SIG-M5 (cell line): ENCODE data around the gene TCF12.

ENCODE experiments used
- DNase-seq: peaks from one replicate; lab custom pipeline; 2025; lab: John Stamatoyannopoulos, UW

TCF12 gene

DNA sequence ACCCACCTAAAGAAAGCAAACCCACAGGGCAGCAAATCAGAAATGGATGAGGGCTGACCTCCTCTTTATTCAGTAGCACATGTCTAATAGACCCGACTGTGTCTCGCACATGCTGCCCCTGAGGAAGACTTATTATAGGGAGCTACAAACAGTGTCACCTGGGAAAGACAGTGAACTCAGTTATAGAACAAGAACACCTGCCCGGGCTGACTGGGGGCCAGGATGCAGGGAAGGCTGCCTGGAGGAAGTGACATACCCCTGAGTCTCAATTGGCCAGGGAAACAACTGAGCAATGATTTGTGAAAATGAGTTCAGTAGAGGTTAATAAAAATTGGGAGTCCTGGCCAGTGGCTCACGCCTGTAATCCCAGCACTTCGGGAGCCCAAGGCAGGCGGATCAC, 379.2 kb downstream of the TCF12 start:
- DNase-seq: no peak

DNA sequence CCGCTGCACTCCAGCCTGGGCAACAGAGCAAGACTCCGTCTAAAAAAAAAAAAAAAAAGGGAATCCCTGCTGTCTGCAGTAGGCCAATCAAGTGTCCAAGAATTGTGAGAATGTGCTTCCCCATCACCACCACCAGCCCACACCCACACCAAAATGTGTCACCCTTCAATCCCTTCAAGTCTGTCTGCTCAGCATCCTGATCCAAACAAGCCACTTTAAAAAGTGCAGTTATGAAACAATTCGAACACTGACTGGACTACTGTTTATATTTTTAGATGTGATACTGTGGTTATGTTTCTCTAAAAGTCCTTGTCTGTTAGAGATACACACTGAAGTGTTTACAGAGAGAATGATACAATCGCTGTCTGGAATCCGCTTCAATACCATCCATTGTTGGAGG, 379.8 kb downstream of the TCF12 start:
- no peak for DNase-seq

DNA sequence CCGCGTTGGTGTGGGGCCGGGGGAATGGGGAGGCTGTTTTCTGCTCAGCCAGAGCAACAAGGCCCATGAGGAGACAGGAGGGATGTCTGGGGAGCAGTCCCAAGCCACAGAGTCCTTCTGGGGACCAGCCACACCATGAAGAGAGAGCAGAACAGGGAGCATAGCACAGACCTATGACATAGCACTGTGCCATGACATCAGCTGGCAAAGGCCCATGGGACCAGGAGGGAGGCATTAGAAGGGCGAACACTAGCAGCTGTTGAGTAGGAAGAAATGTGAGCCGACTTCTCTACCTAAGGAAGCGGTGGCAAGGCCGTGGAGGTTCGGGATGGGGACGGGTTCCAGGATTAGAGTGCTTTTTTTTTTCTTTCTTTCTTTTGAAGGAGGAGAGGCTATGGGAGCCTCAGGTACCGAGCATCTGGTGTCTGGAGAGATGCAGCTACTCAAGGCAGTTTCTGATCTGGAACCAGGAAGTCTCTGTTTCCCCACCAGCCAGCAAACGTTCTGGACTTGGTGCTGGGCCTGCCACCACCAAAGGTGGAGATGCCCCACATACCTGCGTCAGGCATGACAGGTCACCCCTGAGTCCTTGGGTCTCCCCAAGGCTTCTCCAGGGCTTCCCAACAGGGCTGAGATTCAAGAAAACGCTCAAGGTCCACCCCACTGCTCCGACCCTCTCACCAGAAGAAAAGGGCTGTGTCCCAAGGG, 380.6 kb downstream of the TCF12 start:
- DNase-seq: no peak

DNA sequence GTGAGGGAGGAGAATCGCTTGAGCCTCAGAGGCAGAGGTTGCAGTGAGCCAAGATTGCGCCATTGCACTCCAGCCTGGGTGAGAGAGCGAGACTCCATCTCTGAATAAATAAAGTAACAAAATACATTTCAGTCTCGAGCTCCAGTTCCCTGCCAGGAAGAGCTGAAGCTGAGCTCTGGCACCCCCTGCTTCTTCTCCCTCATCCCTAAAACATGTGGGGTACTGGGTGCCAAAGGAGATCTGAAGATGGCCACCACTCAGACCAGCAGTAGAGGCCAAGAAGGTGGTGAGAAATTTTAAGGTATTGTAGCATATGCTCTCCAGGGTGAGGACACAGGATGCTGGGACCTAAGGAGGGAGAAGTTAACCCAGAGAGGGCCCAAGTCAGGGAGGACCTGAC, 382.9 kb downstream of the TCF12 start:
- no peak for DNase-seq

DNA sequence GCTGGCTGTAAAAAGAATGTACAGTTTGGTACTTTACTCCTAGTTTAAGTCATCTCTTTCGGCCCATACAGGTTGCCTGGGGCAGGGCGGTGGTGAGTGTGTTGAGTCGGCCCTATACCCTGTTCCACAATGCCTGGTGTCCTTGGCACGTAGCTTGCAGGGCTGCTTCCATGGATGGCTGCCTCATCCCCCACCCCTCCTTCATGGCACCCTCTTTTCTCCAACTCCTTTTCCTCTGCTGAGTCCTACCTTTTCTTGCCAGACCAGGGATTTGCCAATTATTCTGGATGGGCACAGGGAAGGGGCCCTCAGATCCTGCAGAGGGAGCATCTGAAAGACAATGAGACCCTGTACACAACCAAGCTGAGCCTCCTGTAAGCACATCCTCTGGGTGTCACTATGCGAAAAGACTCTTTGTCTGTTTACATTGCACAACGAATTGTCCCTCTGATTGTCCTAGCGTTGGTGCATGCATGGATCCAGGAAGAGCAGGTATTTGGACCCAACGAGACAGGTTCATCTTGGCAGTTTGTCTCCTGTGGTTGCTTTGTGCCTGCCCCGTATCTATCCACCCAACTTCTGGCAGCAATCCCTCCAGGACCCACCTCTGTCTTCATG, 384.3 kb downstream of the TCF12 start:
- DNase-seq: no peak

DNA sequence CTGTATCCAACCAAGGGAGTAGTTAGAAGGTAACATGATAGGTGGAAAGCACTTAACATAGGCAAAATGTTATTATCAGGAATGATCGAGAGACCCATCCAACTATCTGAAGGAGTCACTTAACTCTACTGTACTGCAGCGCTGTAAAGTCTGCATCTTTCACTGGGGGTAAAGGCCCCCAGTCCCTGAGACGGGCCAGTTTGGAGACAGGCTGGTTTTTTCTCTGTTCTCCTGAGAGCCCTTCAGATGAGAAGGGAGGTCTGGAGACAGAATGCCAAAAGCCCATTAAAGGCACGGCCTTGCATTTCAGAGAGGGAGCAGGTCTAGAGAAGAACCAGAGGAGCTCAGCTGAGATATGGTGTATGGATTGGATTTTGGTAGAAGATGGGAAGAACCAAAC, 386.6 kb downstream of the TCF12 start:
- no peak for DNase-seq

DNA sequence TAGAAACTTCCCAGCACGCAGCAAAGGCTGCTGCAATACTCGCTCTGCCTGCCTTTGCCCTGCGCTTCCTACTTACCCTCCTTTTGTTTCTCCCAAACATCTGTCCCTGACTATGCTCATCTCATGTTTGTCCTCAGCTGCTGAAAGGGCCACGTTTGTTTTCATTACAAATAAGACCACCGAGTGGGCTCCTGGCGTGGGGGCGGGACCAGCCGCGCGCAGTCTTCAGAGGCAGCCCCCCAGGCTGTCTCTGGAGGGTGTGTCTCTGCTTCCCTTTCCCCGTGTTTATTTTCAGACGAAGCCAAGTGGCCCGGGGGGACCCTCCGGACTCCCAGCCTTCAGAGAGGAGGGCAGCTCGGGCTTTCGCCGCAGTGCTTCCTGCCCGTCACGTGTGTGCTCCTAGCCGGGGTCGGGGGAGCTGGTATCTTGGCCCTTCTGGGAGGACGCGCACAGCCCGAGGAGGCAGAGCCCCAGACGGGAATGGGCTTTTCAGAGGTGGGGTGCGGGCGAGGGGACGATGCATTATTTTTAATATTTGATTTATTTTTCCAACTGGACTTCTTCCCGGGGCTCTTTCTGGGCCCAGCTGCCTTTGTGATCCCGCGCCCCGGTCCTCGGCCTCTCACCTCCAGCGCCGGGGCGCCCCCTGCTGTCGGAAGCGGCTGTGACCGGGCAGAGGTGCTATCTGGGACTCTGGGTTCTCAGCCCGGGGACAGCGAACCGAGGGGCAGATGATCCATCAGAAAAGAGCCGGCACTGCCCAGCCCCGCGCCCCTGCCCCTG, 387.9 kb downstream of the TCF12 start:
- DNase-seq: no peak

DNA sequence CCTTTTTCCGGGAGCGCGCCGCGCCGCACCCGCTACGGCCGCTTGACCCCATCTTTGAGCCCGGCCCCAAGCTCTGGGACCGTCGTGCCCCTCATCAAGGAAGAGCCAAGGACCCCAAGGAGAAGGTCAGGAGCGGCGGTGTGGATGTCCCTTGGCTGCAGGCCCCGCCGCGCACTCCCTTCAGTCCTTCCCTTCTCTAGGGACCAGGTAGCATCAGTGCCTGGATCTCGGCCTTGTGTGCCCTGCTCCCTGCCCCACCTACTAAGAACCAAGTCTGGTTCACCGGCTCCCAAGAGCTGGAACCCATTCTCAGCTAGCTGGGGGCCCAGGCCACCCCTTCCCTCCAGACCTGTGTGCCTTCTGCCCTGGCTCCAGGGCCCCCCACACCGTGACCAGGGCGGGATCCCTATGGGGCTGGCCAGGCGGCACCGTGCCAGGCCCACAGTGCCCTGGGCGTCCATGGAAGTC, 388.5 kb downstream of the TCF12 start:
- DNase-seq: no peak

DNA sequence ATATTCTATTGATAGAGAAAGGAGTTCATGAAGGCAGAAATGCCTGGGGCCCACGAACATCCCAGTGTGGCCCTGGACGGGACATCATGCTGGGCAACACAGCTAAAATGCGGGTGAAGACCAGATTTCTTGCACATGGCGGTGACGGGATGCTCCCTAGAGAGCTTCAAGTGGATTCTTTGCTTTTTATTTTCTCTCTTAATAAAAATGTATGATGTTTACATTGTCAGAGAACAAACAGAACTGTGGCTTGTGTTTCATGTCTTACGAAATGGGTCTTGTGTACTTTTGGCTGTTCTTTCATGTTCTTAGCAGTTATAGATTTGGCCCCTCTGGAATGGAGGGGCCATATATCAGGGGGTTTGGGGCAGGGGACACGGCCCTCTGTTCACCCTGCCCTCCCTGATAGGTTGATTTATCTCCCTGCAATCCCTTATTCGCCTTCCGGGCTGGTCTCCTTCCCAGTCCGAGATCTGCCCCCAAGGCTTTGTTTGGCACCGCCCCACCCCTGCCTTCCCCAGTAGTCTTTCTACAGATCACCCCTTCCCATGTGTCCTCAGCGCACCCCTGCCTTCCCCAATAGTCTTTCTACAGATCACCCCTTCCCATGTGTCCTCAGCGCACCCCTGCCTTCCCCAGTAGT, 389.2 kb downstream of the TCF12 start:
- DNase-seq: no peak

DNA sequence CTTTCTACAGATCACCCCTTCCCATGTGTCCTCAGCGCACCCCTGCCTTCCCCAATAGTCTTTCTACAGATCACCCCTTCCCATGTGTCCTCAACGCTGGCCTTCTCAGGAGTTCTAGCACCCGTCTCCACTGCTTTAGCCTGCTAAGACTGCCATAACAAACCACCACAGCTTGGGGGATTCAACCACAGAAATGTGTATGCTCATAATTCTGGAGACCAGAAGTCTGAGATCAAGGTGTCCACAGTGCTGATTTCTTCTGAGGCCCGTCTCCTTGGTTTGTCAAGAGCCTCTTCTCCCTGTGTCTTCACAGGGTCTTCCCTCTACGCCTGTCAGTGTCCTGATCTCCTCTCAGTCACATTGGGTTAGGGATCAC, 389.7 kb downstream of the TCF12 start:
- DNase-seq: no peak

DNA sequence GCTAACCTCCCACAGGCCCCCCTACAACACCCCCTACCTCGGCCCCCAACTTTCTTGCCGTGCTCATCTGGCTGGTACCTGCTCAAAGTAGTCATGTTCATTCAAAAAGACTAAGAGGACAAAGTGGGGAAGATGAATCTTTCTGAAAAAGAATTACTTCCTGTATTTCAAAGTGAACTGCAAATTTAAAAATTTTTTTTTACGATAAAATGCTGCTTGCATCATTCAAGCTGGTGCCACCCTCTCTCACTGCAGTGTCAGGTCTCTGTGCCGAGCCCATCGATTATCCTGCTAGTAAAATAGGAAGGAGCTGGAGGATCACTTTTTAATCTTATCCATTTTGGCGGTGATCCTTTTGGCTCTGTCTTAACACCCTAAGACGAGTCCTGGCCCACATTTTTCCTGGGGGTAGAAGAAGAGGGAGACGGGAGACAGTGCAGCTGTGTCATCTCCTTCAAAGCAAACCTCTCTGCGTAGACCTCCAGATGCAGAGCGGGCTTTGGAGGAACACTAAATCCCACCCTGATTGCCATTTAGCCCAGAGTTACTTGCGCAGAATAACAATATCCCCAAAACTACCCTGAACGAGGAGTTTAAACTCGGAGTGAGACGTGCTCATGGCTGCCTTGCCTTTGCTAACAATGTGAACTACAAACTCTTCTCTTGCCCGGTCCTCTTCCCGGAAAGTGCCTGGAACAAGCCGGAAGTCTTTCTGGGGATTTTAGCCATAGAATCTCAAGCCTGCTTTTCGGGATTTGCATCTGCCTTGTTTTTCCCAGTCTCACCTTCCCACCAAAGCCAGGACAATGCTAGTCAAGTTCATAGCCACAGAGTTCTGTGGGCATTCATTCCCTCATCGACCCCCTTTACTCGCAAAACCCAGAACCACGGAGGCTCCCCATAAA, 391.7 kb downstream of the TCF12 start:
- DNase-seq: no peak

DNA sequence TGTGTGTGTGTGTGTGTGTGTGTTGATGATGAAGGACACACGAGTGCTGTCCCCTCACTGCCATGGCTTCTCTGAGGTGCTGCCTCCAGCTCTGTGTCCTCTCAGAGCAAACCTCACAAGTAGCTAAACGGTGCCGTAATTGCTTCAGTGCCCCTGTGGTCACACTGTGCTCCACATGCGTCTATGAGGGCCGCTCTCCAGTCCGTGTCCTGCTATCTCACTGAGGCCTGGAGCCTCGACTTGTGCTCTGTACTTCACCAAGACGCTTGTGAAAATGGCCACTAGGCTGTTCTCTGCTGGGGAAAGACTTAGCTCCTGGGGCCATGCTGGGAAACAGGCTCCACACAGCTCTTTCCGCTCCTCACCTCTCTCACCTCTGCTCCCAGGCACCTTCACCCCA, 392.4 kb downstream of the TCF12 start:
- no peak for DNase-seq

DNA sequence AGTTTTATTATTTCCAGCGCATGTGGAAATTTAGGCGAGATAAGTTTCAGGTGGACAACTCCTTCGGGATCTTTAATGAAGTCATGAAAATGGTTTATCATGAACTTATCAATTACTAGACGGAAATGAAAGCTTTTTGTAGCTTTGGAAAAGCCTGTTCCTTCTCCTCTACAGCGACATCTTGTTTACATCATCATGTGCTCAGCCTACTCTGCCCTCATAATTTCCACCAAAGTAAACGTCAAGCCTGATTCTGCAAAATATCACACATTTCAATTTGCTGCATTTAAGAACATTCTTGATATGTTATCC, 393.5 kb downstream of the TCF12 start:
- no peak for DNase-seq

DNA sequence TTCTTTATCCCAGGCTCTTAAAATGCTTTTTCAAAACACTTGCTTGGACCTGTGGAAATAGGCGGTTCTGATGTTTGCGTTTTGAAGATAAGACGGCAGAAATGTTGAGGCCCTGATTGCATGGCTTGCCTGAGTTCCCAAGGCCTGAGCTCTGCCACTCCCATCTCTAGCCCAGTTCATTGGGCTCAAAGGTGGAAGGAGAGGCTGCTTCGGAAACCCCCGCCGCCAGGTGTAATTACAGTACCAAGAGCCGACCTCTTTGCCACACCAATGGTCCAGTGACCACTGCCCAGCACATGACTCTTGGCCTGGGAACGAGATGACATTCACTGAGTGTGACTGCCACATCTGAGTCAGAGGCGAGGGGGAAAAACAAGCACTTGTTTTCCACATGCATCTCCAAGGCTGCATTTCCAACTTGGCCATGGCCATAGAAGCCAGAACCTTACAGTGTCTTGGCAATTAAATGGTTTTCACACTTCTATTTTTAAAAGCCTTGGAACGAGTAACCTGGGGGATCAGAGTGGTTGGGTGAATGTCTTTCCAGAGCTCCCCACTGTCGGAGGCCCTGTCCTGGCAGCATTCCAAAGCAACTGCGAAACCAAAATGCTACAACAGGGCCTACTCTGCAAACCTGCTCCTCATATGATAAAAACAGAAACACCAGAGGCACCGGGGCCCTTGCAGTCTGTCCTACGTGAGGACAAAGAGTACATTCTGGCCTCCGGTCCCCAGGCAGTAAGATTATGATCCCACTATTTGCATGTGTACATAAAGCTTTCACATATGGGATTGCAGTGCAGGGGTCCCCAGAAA, 394.1 kb downstream of the TCF12 start:
- no peak for DNase-seq

DNA sequence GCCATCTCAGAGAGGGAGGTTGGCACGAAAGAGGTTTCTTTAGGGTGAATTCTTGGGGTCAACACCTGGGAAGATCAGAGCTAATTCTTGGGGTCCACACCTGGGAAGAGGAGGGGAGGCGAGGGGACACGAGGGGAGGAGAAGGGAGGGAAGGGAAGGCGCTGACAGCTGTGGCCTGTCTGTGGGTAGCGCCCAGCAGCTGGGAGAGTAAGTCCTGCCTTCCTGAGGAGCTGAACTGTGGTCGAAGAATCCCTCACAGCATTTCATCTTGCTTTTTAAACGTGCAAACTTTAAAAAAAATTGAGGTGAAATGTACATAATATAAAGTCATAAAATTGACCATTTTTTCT, 394.7 kb downstream of the TCF12 start:
- DNase-seq: no peak

DNA sequence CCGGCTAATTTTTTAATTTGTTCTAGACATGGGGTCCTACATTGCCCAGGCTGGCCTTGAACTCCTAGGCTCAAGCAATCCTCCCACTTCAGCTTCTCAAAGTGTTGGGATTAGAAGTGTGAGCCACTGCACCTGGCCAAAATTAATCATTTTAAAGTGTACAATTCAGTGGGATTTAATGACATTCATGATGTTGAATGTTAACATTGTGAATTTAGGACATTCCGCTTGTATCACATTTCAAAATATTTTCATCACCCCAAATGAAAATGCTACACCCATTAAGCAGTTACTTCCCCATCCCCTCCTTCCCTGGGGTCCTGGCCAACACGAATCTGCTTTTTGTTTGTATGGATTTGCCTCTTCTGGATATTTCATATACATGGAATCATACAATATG, 395.8 kb downstream of the TCF12 start:
- DNase-seq: no peak

DNA sequence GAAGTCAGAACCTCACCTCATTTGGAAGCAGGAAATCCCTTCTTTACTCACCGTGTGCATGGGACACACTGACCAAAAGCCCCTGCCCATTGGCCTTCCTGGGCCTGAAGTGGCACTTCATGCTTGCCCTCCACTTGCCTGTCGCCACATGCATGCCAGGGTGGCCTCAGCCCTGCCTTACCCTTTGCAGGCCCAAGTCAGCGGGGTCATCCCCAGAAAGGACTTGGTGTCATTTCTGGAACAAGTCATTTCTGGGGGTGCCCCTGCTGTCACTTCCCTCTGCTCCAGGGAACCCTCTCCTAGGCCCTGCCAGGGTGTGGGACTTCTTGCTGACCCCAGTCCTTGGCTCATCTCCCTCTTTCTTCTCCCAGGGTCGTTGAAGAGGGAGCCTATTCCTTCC, 398.0 kb downstream of the TCF12 start:
- no peak for DNase-seq

DNA sequence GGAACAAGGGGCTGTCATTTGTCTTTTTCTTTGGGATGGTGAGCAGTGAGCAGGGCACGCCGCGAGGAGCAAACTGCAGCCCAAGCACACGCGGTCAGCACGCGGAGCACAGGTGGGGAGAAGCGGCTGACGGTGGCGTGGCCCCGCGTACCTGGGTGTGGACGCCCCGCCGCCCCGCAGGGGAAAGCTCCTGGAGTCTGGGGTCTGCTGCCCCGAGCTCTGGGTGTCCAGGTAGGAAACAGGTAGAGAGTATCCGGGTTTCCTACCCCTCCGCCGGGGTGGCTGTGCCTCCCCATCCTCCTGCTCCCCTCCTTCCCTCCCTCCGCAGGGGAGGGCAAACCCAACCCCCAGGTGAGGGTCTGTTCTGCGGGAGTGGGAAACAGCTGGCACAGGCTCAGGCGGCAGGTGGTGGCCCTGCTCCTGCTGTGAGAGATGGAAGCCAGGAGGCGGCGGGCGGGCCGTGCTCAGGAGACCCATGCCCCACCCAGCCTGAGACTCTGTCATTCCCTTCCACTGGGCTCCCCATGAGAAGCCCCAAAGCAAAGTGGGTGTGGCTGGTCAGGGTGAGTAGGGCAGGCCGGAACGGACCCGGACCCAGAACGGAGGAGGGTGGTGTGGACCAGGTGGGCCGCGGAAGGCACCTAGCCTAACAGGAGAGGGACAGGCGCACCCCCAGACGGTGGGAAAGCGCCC, 400.9 kb downstream of the TCF12 start:
- DNase-seq: no peak

DNA sequence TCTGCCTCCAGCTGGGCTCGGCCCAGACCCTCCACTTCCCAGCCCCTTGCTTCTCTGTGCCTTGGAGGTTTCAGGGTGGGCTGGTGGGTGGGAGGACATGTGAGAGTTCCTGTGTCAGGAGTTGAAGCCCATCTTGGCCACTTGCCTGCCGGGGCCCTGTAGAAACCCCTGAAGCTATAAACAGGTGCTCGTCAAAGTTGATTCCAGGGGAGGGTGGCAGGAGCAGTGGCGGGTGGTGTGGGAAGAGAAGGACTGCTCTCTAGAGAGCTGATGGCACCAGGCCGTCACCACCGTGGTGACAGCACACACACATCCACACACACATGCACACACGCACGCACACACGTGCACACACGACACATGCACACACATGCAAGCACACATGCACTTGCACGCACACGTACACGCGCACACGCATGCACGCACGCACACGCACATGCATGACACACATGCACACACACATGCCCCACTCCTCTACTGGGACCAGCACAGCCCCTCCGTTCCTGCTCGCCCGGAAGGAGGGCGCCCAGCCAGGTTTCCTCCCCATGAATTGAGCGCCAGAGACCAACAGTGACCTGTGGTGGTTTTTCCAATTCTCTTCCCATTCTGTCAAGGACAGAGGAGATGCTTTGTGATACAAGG, 401.6 kb downstream of the TCF12 start:
- DNase-seq: no peak

DNA sequence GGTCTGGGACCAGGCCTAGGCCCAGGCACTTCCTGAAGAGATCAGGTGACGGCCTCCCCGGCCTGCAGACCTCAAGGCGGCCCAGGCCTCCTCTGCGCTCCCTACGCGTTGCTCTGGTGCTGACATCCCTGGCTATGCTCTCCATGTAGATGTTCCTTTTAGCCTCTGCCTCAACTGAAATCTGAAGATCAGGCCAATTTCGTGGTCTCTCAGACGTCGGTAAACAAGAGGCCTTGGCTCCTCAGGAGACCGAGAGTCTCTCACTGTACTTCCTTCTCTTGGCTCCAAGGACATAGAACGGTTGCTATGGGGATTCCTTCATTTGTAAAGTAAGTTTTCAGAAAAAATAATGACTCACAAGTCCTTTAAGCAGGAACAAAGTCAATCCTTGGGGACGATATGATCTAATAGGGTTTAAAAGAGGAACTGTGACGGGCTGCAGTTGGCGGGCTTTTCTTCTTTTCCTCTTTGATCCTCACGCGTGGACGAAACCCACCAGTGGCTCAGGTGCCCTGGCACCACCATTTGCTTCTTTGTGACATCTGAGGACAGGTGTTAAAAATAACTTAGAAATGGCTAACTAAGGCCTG, 402.3 kb downstream of the TCF12 start:
- DNase-seq: no peak
